ENCODE results near the gene RREB1.
A peak's percentile ranks its signal among the peaks of the same experiment; 100 is the strongest.
"Not testable (repeated sequence)": the region's sequence is repeated elsewhere in the genome, so short reads cannot be mapped to it uniquely, and the experiment has no call there.

The RREB1 gene

GRCh38 chr6:7267466-7268091 is 159.8 kb downstream of the RREB1 start:
- peak; percentile 8 to 57 for DNase-seq

- DNase-seq = no peak
Observed at GRCh38 chr6:7268362-7268761, 160.6 kb downstream of the RREB1 start.

- DNase-seq = no peak
Observed at GRCh38 chr6:7268816-7269555, 161.2 kb downstream of the RREB1 start.

- no peak for DNase-seq
Observed at GRCh38 chr6:7269816-7270215, 162.1 kb downstream of the RREB1 start.

DNA sequence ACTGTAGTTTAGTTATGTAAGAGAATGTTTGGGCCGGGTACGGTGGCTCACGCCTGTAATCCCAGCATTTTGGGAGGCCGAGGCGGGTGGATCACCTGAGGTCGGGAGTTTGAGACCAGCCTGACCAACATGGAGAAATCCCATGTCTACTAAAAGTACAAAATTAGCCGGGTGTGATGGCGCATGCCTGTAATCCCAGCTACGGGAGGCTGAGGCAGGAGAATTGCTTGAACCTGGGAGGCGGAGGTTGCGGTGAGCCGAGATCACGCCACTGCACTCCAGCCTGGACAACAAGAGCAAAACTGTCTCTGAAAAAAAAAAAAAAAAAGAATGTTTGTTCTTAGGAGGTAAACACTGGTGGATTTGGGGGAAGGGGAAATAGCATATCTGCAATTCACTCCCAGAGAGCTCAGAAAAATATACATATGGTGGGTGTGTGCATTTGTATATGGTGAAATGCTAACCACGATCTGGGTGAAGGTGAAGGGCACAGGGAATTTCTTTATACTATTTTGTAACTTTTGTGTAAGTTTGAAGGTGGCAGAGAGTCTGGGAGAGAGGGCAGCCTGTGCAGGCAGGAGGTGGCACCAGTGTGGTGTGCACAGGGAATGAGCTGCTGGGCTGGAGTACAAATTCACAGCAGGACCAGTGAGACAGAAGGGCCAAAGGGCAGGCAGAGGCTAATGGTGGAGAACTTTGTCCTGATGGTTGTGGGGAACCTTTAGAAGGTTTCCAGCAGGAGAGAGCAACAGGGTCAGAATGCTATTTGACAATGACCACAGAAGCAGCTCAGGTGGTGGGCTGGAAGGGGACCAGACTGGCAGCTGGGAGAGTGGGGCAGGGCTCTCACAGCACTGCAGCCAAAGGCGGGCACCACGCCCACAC is 162.8 kb downstream of the RREB1 start:
- no peak for DNase-seq

- DNase-seq = no peak
Observed at GRCh38 chr6:7271205-7271534, 163.4 kb downstream of the RREB1 start.

DNA sequence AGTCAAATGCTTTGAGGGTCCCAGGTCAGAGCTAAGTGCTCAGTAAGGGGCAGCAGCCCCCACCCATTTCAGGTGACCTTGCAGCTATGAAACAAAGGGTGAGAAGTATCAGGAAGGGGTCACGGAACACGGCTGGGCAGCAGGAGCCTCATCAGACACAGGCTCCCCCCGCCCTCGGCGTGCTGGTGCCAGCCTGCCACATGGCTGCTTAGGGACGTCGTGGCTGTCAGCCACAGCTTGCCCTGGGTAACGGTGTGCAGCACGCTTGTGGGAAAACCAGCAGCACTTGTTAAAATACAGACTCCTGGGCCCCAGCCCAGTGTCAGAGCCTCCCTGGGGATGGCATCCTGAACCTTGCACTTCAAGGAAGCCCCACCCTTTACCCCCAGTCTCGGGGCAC is 165.9 kb downstream of the RREB1 start:
- DNase-seq = no peak

DNA sequence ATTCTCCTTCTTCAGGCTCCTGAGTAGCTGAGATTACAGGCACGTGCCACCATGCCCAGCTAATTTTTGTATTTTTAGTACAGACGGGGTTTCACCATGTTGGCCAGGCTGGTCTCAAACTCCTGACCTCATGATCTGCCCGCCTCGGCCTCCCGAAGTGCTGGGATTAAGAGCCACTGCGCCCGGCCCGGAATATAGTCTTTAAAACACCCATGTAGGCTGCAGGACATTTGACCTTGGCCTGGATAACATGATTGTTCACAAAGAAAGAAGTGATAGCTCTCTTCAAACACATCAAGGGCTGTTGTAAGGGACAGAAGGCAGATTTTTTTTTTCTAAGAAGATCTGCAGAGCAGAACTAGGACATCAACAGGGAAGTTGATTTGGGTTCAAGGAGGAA is 166.8 kb downstream of the RREB1 start:
- DNase-seq = not testable (repeated sequence)

DNA sequence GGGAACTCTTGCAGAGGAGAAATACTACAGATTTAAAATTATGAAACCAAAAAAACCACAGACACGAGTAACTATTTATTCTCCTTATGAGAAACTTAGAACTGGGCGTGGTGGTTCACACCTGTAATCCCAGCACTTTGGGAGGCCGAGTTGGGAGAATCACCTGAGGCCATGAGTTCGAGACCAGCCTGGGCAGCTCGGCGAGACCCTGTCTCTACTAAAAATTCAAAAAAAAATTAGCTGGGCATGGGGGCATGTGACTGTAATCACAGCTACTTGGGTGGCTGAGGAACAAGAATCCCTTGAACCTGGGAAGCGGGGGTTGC is 168.4 kb downstream of the RREB1 start:
- no peak for DNase-seq

GRCh38 chr6:7282097-7282906 is 174.5 kb downstream of the RREB1 start:
- DNase-seq = no peak

DNA sequence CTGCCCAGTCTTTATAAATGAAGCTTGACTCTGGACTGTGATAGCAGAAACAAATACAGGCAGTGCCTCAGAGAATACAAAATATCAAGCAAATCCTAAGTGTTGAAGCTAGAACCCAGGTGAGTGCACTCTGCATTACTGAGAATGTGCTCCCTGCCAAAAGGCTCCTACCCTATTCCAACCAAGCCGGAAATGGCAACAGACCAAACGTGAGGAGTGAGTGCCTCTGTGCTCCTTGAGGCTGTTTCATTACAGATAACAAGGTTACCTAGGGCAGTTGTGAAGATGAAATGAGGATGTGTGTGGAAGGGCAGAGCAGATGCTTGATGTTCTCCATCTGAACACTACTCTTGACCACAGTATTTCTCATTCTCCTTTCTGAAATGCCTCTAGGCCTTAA is 175.9 kb downstream of the RREB1 start:
- DNase-seq = no peak

GRCh38 chr6:7285416-7285815 is 177.7 kb downstream of the RREB1 start:
- no peak for DNase-seq

DNA sequence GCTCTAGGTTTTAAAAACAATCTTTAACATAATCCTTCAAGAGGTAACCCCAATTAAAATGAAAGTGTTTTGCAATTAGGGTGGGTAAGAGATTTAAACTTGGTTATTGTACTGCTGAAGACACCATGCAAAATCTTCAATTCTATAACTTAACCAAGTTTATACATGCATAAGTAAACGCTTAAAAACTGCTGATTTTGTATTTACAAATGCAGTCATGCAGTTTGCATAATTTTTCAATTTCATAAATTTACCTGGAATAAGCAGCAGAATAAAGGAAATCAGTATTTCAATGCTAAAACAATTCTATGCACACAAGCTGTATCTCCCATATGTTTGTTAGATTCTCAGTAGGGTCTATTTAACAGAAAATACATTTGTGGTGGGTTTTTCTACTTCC is 182.3 kb downstream of the RREB1 start:
- no peak for DNase-seq

- no peak for DNase-seq
Observed at GRCh38 chr6:7292596-7293255, 185.0 kb downstream of the RREB1 start.

DNA sequence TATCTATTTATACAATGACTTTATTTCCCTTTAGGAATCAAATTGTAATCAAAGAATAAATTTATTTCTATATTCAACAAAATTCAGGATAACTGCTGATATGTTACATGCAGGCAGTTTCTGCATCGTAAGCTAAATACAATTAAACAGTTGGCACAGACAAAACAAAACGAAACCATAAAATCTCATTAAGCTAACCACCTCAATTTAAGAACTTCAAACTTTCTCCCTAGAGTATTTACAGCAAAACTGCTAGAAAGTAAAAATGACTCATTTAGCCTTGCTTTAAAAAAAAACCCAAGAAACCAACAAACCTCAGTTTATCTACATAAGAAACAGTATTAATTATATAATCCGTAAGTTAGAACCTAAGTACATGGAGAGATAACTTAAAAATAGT is 188.2 kb downstream of the RREB1 start:
- DNase-seq = no peak

- no peak for DNase-seq
Observed at GRCh38 chr6:7296602-7297001, 188.8 kb downstream of the RREB1 start.

GRCh38 chr6:7298113-7298512 is 190.4 kb downstream of the RREB1 start:
- no peak for DNase-seq

- no peak for DNase-seq
Observed at GRCh38 chr6:7300926-7301325, 193.2 kb downstream of the RREB1 start.
